ENCODE results near the gene ADGRL1. TPM values are rescaled to one million over a fixed set of nuclear protein-coding genes. Genes with fewer than 3 reads are reported as not detected.
"Not testable (repeated sequence)": the region's sequence is repeated elsewhere in the genome, so short reads cannot be mapped to it uniquely, and the experiment has no call there.

ADGRL1 gene
- total RNA-seq, 1 experiment from 2014 or later, result 88.6 TPM

- Histone ChIP-seq H3K9ac (ENCODE audit: low read length) (no peak overlapping the region), H3K79me2 (ENCODE audit: insufficient read depth, low read length) (peaks cover 39% of the 10 kb centered on the region), H3K4me2 (ENCODE audit: low read length) (no peak overlapping the region), H3K4me1 (ENCODE audit: control insufficient read depth in 1 of 2, insufficient read depth in 2 of 2, low read length in 2 of 2) (no peaks in the 10 kb centered on the region), H4K20me1 (ENCODE audit: insufficient read depth) (no peaks in the 10 kb centered on the region), H3K4me3 (replicated peaks in 1 of 2; ENCODE audit: low read depth in 1 of 2, low read length in 2 of 2) (no peak overlapping the region), H3K9me3 (ENCODE audit: control insufficient read depth in 1 of 2, insufficient read depth in 1 of 2, low read depth in 1 of 2, low read length in 2 of 2) (no peaks in the 10 kb centered on the region), H3K36me3 (ENCODE audit: control insufficient read depth in 1 of 2, insufficient read depth in 2 of 2, low read length in 2 of 2) (peaks cover 0 to 11% of the 10 kb centered on the region in 2 experiments; a peak in 2 of 4 replicates), H3K9me2 (ENCODE audit: insufficient read depth) (no peaks in the 10 kb centered on the region), H3K27ac (ENCODE audit: low read depth, low read length) (no peak overlapping the region), H2AFZ (ENCODE audit: low read depth, low read length, poor library complexity, severe bottlenecking) (no peak overlapping the region), H3K27me3 (ENCODE audit: insufficient read depth, low read length) (no peaks in the 10 kb centered on the region)
- ChIA-PET CTCF (no interaction called here), RAD21 (ENCODE audit: low non-redundant PET in 1 of 2, low total read pairs in 2 of 2, uncharacterized antibody in 2 of 2, unreplicated experiment in 2 of 2) (no interaction called here), POLR2A (no interaction called here)
- BruUV-seq (replicated peaks), result no TSS peak
- ATAC-seq, result no peak
- TF ChIP-seq ZNF274 (IDR thresholded peaks at IDR 0.05; ENCODE audit: low read depth, low read length), result no peak
- TF ChIP-seq EZH2phosphoT487 (IDR thresholded peaks at IDR 0.05; ENCODE audit: borderline replicate concordance), result no peak
- TF ChIP-seq CTCF (IDR thresholded peaks at IDR 0.05 in 2 of 3, conservative IDR thresholded peaks at IDR 0.05 in 1 of 3; ENCODE audit: borderline replicate concordance in 1 of 3, insufficient read depth in 1 of 3, low read depth in 2 of 3, low read length in 2 of 3), result no peak
- no peak for TF ChIP-seq POLR2A (IDR thresholded peaks at IDR 0.05; ENCODE audit: borderline replicate concordance, extremely low read depth, insufficient read depth, insufficient read length)
- intact Hi-C loops (cut with micrococcal nuclease), result no loop called here
- DNase-seq (ENCODE audit: low read depth, low spot score), result no peak
Measured at GRCh38 chr19:14181906-14182305, 24.1 kb downstream of the ADGRL1 start.

DNA sequence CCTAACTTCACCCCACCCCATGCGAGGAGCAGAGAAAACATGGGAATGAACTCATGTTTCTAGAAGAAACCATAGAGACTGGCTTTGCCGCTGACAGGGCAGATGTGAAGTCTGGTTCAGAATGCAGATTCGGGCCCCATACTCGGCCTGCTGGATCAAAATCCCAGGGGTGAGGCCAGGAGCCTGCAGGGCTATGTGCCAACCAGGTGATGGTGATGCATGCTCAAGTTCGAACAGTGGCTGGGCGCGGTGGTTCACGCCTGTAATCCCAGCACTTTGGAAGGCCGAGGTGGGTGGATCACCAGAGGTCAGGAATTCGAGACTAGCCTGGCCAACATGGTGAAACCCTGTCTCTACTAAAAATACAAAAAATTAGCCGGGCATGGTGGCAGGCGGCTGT, 24.8 kb downstream of the ADGRL1 start:
- H3K9ac ChIP-seq (ENCODE audit: low read length); H4K20me1 ChIP-seq (ENCODE audit: insufficient read depth); H3K27ac ChIP-seq (ENCODE audit: low read depth, low read length); RAD21 ChIA-PET (ENCODE audit: low non-redundant PET in 1 of 2, low total read pairs in 2 of 2, uncharacterized antibody in 2 of 2, unreplicated experiment in 2 of 2); H3K4me3 ChIP-seq (replicated peaks in 1 of 2; ENCODE audit: low read depth in 1 of 2, low read length in 2 of 2); H3K27me3 ChIP-seq (ENCODE audit: insufficient read depth, low read length); H3K9me3 ChIP-seq (ENCODE audit: control insufficient read depth in 1 of 2, insufficient read depth in 1 of 2, low read depth in 1 of 2, low read length in 2 of 2); H3K4me2 ChIP-seq (ENCODE audit: low read length); CTCF ChIA-PET; H2AFZ ChIP-seq (ENCODE audit: low read depth, low read length, poor library complexity, severe bottlenecking); DNase-seq (ENCODE audit: low read depth, low spot score); H3K9me2 ChIP-seq (ENCODE audit: insufficient read depth); intact Hi-C loops (cut with micrococcal nuclease); ATAC-seq; H3K4me1 ChIP-seq (ENCODE audit: control insufficient read depth in 1 of 2, insufficient read depth in 2 of 2, low read length in 2 of 2); POLR2A ChIA-PET; BruUV-seq (replicated peaks): not testable (repeated sequence)
- Histone ChIP-seq H3K79me2 (ENCODE audit: insufficient read depth, low read length) (peaks cover 33% of the 10 kb centered on the region), H3K36me3 (ENCODE audit: control insufficient read depth in 1 of 2, insufficient read depth in 2 of 2, low read length in 2 of 2) (peaks cover 2 to 17% of the 10 kb centered on the region in 2 experiments; a peak in 2 of 4 replicates)
